Vagina (tissue), 2 donors: ENCODE measurements around the gene GCG.

Experiments used
- POLR2A ChIP-seq, 2 donors: fragments of 450-650 bp; IDR thresholded peaks; one replicate each; pipeline ENCODE4 v1.6.1; 2017; ENCODE audit warnings: antibody characterized with exemption in 2 of 2, mild to moderate bottlenecking in 2 of 2, moderate library complexity in 2 of 2
- POLR2AphosphoS5 ChIP-seq, 2 donors: sonication (generic); formaldehyde crosslinking; IDR thresholded peaks; one replicate each; pipeline ENCODE4 v1.9.0; 2017; ENCODE audit warnings: antibody characterized with exemption in 2 of 2, mild to moderate bottlenecking in 2 of 2, low read depth in 1 of 2; ENCODE audit not compliant: insufficient read depth in 1 of 2
- TF ChIP-seq, protein P1 (sequence below), 3 experiments: fragments of 450-650 bp in 2 of 3; fragments of 200-600 bp in 1 of 3; sonication (generic) in 1 of 3; IDR thresholded peaks; one replicate each; pipeline ENCODE4 v1.5.1; 2017 to 2019; ENCODE audit warnings: antibody characterized with exemption in 3 of 3, mild to moderate bottlenecking in 2 of 3, moderate library complexity in 2 of 3

DNA sequence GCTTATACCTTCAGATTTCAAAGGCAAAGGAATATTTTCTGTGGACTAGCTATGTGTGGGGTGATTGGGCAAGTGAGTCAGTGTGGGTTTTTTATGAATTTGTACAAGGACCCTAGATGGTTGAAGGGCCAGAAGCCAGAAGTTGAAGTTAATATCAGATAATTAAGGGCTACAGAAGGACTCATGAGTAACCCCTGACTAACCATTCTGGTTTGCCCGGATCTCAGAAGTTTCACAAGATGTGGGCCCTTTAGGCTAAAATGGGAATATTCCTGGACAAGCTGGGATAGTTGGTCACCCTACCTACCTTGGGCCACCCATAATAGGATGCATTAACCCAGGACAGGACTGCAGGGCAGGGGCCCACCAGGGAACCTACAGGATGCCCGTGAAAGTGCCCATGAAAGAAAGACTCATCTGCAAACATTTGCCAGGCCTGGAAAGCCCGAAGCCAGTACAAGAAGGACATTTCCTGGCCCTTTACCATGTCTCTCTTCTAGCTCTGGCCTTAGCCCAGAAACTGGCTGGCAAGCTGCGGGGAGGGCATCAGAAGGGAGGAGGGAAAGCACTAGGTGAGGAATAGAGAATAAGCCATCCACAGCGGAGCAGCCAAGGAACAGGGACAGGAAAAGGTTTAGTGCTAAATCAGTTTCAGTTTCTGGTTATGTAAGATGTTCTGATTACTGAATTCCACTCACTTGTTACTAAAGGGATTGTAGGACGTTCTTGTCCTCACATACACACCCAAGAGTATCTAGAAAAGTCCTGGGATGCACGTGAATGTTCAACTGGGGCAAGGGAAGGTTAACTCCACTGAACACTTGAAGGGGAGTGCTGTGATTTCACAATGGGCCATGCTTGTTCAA is 33.6 kb downstream of the GCG start:
- TF ChIP-seq, protein P1, sequence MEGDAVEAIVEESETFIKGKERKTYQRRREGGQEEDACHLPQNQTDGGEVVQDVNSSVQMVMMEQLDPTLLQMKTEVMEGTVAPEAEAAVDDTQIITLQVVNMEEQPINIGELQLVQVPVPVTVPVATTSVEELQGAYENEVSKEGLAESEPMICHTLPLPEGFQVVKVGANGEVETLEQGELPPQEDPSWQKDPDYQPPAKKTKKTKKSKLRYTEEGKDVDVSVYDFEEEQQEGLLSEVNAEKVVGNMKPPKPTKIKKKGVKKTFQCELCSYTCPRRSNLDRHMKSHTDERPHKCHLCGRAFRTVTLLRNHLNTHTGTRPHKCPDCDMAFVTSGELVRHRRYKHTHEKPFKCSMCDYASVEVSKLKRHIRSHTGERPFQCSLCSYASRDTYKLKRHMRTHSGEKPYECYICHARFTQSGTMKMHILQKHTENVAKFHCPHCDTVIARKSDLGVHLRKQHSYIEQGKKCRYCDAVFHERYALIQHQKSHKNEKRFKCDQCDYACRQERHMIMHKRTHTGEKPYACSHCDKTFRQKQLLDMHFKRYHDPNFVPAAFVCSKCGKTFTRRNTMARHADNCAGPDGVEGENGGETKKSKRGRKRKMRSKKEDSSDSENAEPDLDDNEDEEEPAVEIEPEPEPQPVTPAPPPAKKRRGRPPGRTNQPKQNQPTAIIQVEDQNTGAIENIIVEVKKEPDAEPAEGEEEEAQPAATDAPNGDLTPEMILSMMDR (IDR thresholded peaks at IDR 0.05), result no peak
- no peak for TF ChIP-seq POLR2AphosphoS5 (IDR thresholded peaks at IDR 0.05; ENCODE audit: insufficient read depth in 1 of 2, low read depth in 1 of 2)
- no peak for TF ChIP-seq POLR2A (IDR thresholded peaks at IDR 0.05)
